ENCODE measurements around the gene SLC38A2.

- no peak for TF ChIP-seq CTCF (conservative IDR thresholded peaks at IDR 0.05; ENCODE audit: low read length)
- TF ChIP-seq EZH2phosphoT487 (IDR thresholded peaks at IDR 0.05; ENCODE audit: borderline replicate concordance, low read depth, low read length): no peak
Observed at GRCh38 chr12:46365951-46366379, 6.6 kb downstream of the SLC38A2 start.
